ENCODE data around the gene GSTO1. TPM values are rescaled to one million over a fixed set of nuclear protein-coding genes. Genes with fewer than 3 reads are reported as not detected.

The GSTO1 gene
- total RNA-seq, result 100 to 1,000 TPM in 1 of 4 donors, 10 to 100 TPM in 3; 43.8 to 115 (median 78.0) TPM

DNA sequence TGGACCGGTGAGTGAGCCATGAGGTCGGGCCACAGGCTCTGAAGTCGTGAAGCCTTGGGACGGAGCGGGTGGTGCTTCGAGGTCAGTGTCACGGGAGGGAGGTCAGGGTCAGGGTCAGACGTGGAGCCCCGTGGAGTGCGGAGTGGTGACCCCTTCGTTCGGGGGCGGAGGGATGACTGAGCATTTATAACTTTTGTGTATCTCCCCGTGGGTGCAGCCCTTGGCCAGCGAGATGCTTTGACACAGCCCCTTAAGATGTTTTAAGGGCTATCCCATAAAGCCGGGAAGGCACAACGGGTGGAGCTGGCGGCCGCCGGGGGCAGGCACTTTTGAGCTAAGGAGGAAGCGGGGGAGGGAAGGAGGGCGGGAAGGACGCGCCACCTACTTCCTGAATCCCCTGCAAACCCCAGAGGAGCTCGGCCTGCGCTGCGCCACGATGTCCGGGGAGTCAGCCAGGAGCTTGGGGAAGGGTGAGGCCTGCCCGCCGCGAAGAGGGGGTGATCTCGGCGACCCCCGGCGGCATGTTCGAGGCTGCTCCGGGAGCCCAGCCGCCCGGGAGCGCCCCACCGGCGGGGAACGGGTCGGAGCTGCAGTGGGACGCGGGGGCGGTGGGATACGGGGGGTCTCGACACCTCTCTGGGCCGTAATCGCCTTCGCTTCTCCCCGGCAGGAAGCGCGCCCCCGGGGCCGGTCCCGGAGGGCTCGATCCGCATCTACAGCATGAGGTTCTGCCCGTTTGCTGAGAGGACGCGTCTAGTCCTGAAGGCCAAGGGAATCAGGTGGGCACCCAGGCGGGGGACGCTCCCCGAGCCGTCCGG, at the start of gene GSTO1:
TSS of gene GSTO1 (plus strand) at position 400 of the 818 bp plus-strand sequence. CDS start at position 437, 37 bp downstream.
- Histone ChIP-seq H3K4me1 (peaks cover 8 to 51% (median 39%) of the 10 kb centered on the region in 3 donors), H3K4me3 (peak within 1 kb of the TSS; percentile 70 to 92 (median 82)), H3K36me3 (peaks cover 0 to 23% (median 0%) of the 10 kb centered on the region in 3 donors), H3K27me3 (no peaks in the 10 kb centered on the region), H3K9me3 (no peaks in the 10 kb centered on the region), H3K27ac (peak within 1 kb of the TSS; percentile 96 to 99 (median 98))
- intact Hi-C loops (cut with DNase I), result no loop called here
- no peak for DNase-seq
- TF ChIP-seq POLR2A (IDR thresholded peaks at IDR 0.05), result peak in 2 of 4 donors; percentile 83 to 87
- TF ChIP-seq, protein P1, sequence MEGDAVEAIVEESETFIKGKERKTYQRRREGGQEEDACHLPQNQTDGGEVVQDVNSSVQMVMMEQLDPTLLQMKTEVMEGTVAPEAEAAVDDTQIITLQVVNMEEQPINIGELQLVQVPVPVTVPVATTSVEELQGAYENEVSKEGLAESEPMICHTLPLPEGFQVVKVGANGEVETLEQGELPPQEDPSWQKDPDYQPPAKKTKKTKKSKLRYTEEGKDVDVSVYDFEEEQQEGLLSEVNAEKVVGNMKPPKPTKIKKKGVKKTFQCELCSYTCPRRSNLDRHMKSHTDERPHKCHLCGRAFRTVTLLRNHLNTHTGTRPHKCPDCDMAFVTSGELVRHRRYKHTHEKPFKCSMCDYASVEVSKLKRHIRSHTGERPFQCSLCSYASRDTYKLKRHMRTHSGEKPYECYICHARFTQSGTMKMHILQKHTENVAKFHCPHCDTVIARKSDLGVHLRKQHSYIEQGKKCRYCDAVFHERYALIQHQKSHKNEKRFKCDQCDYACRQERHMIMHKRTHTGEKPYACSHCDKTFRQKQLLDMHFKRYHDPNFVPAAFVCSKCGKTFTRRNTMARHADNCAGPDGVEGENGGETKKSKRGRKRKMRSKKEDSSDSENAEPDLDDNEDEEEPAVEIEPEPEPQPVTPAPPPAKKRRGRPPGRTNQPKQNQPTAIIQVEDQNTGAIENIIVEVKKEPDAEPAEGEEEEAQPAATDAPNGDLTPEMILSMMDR (IDR thresholded peaks at IDR 0.05), result peak in 1 of 6 experiments; percentile 14
- 0 to 2% methylated on average over 21 to 22 of the region's 69 CpGs for WGBS, 2 donors

DNA sequence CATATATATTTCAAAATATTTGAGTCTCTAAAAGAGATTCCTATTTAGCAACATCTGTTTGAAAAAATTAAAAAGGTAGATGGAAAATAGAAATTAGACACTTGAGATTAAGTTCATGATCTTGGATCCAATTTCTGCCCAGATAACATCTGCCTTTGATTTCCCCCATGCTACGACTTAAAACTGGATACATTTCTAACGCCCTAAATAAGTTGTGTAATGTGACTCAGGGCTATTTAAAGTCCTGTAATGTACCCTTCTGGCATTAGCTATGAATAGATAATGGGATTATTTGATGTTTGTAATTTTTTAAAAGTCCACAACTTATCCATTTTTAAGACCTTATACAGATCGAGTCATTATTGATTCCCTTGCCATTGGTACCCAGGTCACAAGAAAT, 46.0 kb upstream of the GSTO1 start:
- WGBS, 2 donors, result 56 to 62% methylated on average over 3 of the region's 3 CpGs
- H3K4me1 ChIP-seq, result no peaks in the 10 kb centered on the region
- intact Hi-C loops (cut with DNase I), result no loop called here

DNA sequence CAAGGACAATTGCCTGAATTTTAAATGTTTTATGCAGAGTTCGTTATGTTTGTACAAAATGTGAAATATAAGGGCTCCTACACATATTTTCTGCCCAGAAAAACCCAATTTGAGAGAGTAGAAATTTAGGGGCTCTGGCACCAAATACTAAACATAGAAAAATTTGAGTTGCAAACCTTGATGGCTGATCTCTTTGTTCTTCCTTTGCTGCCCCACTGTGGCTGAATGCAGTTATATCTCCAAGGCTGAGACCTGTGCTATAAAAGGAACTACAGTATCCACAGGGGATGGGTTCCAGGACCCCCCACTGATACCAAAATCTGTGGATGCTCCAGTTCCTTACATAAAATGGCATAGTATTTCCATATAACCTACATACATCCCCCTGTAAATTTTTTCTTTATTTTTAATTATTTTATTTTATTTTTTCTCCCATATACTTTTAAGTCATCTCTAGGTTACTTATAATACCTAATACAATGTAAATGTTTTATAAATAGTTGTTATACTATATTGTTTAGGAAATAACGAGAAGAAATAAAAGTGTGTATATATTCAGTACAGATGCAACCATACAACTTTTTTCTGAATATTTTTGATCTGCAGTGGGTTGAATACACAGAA, 45.0 kb upstream of the GSTO1 start:
- 26 to 42% methylated on average over 2 of the region's 2 CpGs for WGBS, 2 donors

More for the DNA sequence above, 46.0 kb upstream of the GSTO1 start:
- no peak for DNase-seq
- Histone ChIP-seq H3K27me3 (peaks cover 0 to 9% (median 0%) of the 10 kb centered on the region in 4 donors), H3K27ac (no peak overlapping the region), H3K4me3 (no peak overlapping the region), H3K9me3 (no peaks in the 10 kb centered on the region), H3K36me3 (no peaks in the 10 kb centered on the region)
- no peak for TF ChIP-seq POLR2A (IDR thresholded peaks at IDR 0.05)
- TF ChIP-seq, protein P1 (IDR thresholded peaks at IDR 0.05), result no peak

DNA sequence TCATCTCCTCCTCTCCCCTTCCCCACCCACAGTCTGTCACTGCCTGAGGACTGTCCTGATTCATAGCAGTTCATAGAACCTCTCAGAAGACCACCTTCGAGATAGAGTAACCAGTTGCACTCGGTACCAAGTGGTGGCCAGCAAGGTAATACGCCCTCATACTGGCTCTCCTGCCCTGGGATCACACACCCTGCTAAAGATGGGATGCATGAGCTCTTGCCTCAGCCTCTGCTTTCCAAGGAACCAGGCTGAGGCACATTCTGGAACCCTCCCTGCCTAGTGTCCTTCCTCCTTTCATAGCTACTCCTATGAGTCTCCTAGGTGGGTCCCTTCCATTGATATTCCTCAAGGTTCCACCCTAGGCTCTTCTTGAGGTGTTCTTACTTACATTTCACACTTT, 38.1 kb upstream of the GSTO1 start:
- DNase-seq, result no peak
- 95 to 96% methylated on average over 3 of the region's 3 CpGs for WGBS, 2 donors
- Histone ChIP-seq H3K4me3 (no peak overlapping the region), H3K27me3 (peaks cover 0 to 17% (median 0%) of the 10 kb centered on the region in 4 donors), H3K36me3 (no peaks in the 10 kb centered on the region), H3K27ac (no peak overlapping the region), H3K9me3 (no peaks in the 10 kb centered on the region), H3K4me1 (no peaks in the 10 kb centered on the region)
- no peak for TF ChIP-seq POLR2A (IDR thresholded peaks at IDR 0.05)
- TF ChIP-seq, protein P1 (IDR thresholded peaks at IDR 0.05), result no peak
- intact Hi-C loops (cut with DNase I), result no loop called here

More for the DNA sequence above, 45.0 kb upstream of the GSTO1 start:
- H3K4me1 ChIP-seq, result no peaks in the 10 kb centered on the region
- H3K36me3 ChIP-seq, result no peaks in the 10 kb centered on the region
- H3K4me3 ChIP-seq, result no peak overlapping the region
- intact Hi-C loops (cut with DNase I), result no loop called here
- H3K27me3 ChIP-seq, result peaks cover 0 to 9% (median 0%) of the 10 kb centered on the region in 4 donors
- DNase-seq, result no peak
- no peak overlapping the region for H3K27ac ChIP-seq
- TF ChIP-seq, protein P1 (IDR thresholded peaks at IDR 0.05), result peak; percentile 16 to 58 (median 40)
- TF ChIP-seq POLR2A (IDR thresholded peaks at IDR 0.05), result no peak
- no peaks in the 10 kb centered on the region for H3K9me3 ChIP-seq

DNA sequence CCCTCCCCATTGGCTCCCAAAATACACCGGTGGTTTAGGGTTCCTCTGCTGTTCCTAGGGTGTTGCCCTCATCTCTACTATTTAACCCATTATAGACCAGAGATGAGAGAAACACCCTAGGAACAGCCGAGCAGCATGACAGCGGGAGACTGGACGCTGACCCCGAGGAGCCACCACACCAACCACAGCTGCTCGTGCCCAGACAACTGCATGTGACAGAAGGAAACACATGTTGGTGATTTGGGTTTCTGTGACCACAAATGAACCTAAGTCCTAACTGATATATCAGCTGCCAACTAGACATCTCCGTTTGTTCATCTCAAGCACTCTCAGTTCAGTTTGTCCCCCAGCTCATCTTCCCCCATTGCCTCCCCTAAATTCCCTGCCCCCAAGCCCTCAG, 35.9 kb upstream of the GSTO1 start:
- H3K27ac ChIP-seq, result no peak overlapping the region
- 33 to 67% methylated on average over 4 to 7 of the region's 7 CpGs for WGBS, 2 donors
- DNase-seq, result no peak
- no peaks in the 10 kb centered on the region for H3K4me1 ChIP-seq
- peaks cover 0 to 17% (median 0%) of the 10 kb centered on the region in 4 donors for H3K27me3 ChIP-seq
- H3K4me3 ChIP-seq, result no peak overlapping the region
- TF ChIP-seq, protein P1 (IDR thresholded peaks at IDR 0.05), result no peak
- no peak for TF ChIP-seq POLR2A (IDR thresholded peaks at IDR 0.05)
- H3K36me3 ChIP-seq, result no peaks in the 10 kb centered on the region
- no peaks in the 10 kb centered on the region for H3K9me3 ChIP-seq
- intact Hi-C loops (cut with DNase I), result no loop called here

All from esophagus squamous epithelium (tissue), 5 donors.